Measurements from ENCODE around the gene ADGRL4. TPM values are rescaled to one million over a fixed set of nuclear protein-coding genes. Genes with fewer than 3 reads are reported as not detected.

Gene ADGRL4
- total and polyA plus RNA-seq, 3 donors from 2014 or later: 7.9 to 17.2 (median 10.2) TPM

GRCh38 chr1:78854556-78854955 is 152.0 kb downstream of the ADGRL4 start:
- no peaks in the 10 kb centered on the region for H3K36me3 ChIP-seq (ENCODE audit: low read depth, missing control alignments)
- H3K27ac ChIP-seq: no peak overlapping the region
- TF ChIP-seq POLR2A (IDR thresholded peaks at IDR 0.05) (no peak), CTCF (IDR thresholded peaks at IDR 0.05) (no peak)
- DNase-seq: no peak
- no peaks in the 10 kb centered on the region for H3K27me3 ChIP-seq
- 90 to 96% methylated on average over 5 of the region's 5 CpGs for WGBS, 2 donors
- H3K9me3 ChIP-seq: no peaks in the 10 kb centered on the region
- no peak overlapping the region for H3K4me3 ChIP-seq
- no peaks in the 10 kb centered on the region for H3K4me1 ChIP-seq
- intact Hi-C loops (cut with DNase I; ENCODE audit: low total_unique reads): no loop called here

GRCh38 chr1:78843546-78843945 is 163.0 kb downstream of the ADGRL4 start:
- Histone ChIP-seq H3K27ac (no peak overlapping the region), H3K27me3 (no peaks in the 10 kb centered on the region), H3K4me3 (no peak overlapping the region), H3K36me3 (ENCODE audit: low read depth, missing control alignments) (no peaks in the 10 kb centered on the region), H3K4me1 (no peaks in the 10 kb centered on the region), H3K9me3 (no peaks in the 10 kb centered on the region)
- 82 to 83% methylated on average over 4 of the region's 4 CpGs for WGBS, 2 donors
- DNase-seq: no peak
- TF ChIP-seq CTCF (IDR thresholded peaks at IDR 0.05) (no peak), POLR2A (IDR thresholded peaks at IDR 0.05) (no peak)
- intact Hi-C loops (cut with DNase I; ENCODE audit: low total_unique reads): no loop called here

DNA sequence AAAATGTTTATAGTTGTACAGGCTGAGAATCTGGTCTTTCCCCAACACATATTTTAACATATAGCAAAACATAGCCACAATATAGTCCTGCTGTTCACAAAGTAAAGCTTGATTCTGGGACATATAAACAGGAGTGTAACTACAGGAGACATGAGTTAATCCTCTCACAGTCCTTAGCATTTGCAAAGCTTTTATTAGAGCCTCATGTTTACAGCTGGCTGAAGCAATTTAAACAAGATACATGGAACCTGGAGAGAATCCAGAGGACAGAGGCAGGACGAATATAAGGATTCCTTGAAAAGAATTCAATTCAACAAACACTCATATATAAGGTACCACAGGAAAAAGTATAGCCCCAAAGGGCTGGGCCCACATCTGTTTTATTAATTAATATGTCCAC is 163.4 kb downstream of the ADGRL4 start:
- Histone ChIP-seq H3K4me1 (no peaks in the 10 kb centered on the region), H3K4me3 (no peak overlapping the region), H3K27me3 (no peaks in the 10 kb centered on the region), H3K9me3 (no peaks in the 10 kb centered on the region), H3K27ac (no peak overlapping the region), H3K36me3 (ENCODE audit: low read depth, missing control alignments) (no peaks in the 10 kb centered on the region)
- no peak for DNase-seq
- intact Hi-C loops (cut with DNase I; ENCODE audit: low total_unique reads): no loop called here
- 50 to 62% methylated on average over 1 of the region's 1 CpG for WGBS, 2 donors
- TF ChIP-seq CTCF (IDR thresholded peaks at IDR 0.05): no peak
- no peak for TF ChIP-seq POLR2A (IDR thresholded peaks at IDR 0.05)

GRCh38 chr1:78840453-78841271 is 165.9 kb downstream of the ADGRL4 start:
- intact Hi-C loops (cut with DNase I; ENCODE audit: low total_unique reads): no loop called here
- Histone ChIP-seq H3K36me3 (ENCODE audit: low read depth, missing control alignments) (no peaks in the 10 kb centered on the region), H3K4me3 (no peak overlapping the region), H3K9me3 (no peaks in the 10 kb centered on the region), H3K27ac (no peak overlapping the region), H3K4me1 (no peaks in the 10 kb centered on the region), H3K27me3 (no peaks in the 10 kb centered on the region)
- DNase-seq: no peak
- TF ChIP-seq POLR2A (IDR thresholded peaks at IDR 0.05) (no peak), CTCF (IDR thresholded peaks at IDR 0.05) (no peak)
- WGBS, 2 donors: 23 to 25% methylated on average over 8 of the region's 8 CpGs
